ENCODE results near the gene TMEM39B.

DNA sequence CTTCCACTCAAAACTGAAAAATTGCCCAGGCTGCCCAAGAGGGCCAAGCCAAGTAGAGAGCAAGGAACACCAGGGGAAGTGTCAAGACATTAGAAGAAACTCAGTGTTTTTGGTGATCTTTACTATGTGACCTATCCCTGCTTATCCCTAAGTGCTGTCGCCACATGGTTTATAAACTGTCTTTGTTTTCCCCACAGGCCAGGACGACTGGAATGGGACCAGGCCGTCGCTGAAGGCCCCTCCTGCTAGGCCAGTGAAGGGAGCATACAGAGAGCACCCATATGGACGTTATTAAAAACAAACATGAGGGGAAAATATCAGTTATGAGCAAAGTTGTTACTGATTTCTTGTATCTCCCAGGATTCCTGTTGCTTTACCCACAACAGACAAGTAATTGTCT lies 30.4 kb upstream of the TMEM39B start:
- TF ChIP-seq, protein P1, sequence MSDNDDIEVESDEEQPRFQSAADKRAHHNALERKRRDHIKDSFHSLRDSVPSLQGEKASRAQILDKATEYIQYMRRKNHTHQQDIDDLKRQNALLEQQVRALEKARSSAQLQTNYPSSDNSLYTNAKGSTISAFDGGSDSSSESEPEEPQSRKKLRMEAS (CRISPR knock-in tag; IDR thresholded peaks at IDR 0.05), result no peak
- TF ChIP-seq, protein P2, sequence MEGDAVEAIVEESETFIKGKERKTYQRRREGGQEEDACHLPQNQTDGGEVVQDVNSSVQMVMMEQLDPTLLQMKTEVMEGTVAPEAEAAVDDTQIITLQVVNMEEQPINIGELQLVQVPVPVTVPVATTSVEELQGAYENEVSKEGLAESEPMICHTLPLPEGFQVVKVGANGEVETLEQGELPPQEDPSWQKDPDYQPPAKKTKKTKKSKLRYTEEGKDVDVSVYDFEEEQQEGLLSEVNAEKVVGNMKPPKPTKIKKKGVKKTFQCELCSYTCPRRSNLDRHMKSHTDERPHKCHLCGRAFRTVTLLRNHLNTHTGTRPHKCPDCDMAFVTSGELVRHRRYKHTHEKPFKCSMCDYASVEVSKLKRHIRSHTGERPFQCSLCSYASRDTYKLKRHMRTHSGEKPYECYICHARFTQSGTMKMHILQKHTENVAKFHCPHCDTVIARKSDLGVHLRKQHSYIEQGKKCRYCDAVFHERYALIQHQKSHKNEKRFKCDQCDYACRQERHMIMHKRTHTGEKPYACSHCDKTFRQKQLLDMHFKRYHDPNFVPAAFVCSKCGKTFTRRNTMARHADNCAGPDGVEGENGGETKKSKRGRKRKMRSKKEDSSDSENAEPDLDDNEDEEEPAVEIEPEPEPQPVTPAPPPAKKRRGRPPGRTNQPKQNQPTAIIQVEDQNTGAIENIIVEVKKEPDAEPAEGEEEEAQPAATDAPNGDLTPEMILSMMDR (IDR thresholded peaks at IDR 0.05), result no peak
- TF ChIP-seq SP1 (CRISPR knock-in tag; conservative IDR thresholded peaks at IDR 0.05) (no peak), SMAD3 (CRISPR knock-in tag; IDR thresholded peaks at IDR 0.05; ENCODE audit: borderline replicate concordance) (no peak), NR2C2 (CRISPR knock-in tag; IDR thresholded peaks at IDR 0.05) (no peak), MXD4 (CRISPR knock-in tag; IDR thresholded peaks at IDR 0.05; ENCODE audit: borderline replicate concordance) (no peak), CREM (CRISPR knock-in tag; IDR thresholded peaks at IDR 0.05) (no peak), CREB1 (CRISPR knock-in tag; IDR thresholded peaks at IDR 0.05) (no peak)
- TF ChIP-seq, protein P3, sequence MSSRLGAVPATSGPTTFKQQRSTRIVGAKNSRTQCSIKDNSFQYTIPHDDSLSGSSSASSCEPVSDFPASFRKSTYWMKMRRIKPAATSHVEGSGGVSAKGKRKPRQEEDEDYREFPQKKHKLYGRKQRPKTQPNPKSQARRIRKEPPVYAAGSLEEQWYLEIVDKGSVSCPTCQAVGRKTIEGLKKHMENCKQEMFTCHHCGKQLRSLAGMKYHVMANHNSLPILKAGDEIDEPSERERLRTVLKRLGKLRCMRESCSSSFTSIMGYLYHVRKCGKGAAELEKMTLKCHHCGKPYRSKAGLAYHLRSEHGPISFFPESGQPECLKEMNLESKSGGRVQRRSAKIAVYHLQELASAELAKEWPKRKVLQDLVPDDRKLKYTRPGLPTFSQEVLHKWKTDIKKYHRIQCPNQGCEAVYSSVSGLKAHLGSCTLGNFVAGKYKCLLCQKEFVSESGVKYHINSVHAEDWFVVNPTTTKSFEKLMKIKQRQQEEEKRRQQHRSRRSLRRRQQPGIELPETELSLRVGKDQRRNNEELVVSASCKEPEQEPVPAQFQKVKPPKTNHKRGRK (CRISPR knock-in tag; IDR thresholded peaks at IDR 0.05; ENCODE audit: borderline replicate concordance), result no peak
- TF ChIP-seq, protein P4, sequence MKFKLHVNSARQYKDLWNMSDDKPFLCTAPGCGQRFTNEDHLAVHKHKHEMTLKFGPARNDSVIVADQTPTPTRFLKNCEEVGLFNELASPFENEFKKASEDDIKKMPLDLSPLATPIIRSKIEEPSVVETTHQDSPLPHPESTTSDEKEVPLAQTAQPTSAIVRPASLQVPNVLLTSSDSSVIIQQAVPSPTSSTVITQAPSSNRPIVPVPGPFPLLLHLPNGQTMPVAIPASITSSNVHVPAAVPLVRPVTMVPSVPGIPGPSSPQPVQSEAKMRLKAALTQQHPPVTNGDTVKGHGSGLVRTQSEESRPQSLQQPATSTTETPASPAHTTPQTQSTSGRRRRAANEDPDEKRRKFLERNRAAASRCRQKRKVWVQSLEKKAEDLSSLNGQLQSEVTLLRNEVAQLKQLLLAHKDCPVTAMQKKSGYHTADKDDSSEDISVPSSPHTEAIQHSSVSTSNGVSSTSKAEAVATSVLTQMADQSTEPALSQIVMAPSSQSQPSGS (CRISPR knock-in tag; IDR thresholded peaks at IDR 0.05; ENCODE audit: borderline replicate concordance, low read depth), result no peak
- TF ChIP-seq, protein P5, sequence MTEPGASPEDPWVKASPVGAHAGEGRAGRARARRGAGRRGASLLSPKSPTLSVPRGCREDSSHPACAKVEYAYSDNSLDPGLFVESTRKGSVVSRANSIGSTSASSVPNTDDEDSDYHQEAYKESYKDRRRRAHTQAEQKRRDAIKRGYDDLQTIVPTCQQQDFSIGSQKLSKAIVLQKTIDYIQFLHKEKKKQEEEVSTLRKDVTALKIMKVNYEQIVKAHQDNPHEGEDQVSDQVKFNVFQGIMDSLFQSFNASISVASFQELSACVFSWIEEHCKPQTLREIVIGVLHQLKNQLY (CRISPR knock-in tag; IDR thresholded peaks at IDR 0.05), result no peak
- TF ChIP-seq, protein P6, sequence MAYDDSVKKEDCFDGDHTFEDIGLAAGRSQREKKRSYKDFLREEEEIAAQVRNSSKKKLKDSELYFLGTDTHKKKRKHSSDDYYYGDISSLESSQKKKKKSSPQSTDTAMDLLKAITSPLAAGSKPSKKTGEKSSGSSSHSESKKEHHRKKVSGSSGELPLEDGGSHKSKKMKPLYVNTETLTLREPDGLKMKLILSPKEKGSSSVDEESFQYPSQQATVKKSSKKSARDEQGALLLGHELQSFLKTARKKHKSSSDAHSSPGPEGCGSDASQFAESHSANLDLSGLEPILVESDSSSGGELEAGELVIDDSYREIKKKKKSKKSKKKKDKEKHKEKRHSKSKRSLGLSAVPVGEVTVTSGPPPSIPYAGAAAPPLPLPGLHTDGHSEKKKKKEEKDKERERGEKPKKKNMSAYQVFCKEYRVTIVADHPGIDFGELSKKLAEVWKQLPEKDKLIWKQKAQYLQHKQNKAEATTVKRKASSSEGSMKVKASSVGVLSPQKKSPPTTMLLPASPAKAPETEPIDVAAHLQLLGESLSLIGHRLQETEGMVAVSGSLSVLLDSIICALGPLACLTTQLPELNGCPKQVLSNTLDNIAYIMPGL (CRISPR knock-in tag; IDR thresholded peaks at IDR 0.05), result no peak
